Stimulated activated CD8-positive, alpha-beta memory T cell treated with anti-CD3 and anti-CD28 coated beads, Interleukin-7, amount 100 ng/mL, for 4 hours (primary cell): ENCODE results near the gene CTNNB1.

ENCODE experiments used
- DNase-seq, 2 donors: peaks; one replicate each; pipeline ENCODE4 v3.0.0-alpha.2; 2020; ENCODE audit warnings: low read depth in 2 of 2

Gene CTNNB1

GRCh38 chr3:41219424-41219823, 20.1 kb downstream of the CTNNB1 start:
- DNase-seq, result no peak

- no peak for DNase-seq
These were observed 21.8 kb downstream of the CTNNB1 start for GRCh38 chr3:41220906-41221677.

- no peak for DNase-seq
These were observed 22.7 kb downstream of the CTNNB1 start for GRCh38 chr3:41222012-41222411.

GRCh38 chr3:41222501-41222900, 23.2 kb downstream of the CTNNB1 start:
- no peak for DNase-seq

DNA sequence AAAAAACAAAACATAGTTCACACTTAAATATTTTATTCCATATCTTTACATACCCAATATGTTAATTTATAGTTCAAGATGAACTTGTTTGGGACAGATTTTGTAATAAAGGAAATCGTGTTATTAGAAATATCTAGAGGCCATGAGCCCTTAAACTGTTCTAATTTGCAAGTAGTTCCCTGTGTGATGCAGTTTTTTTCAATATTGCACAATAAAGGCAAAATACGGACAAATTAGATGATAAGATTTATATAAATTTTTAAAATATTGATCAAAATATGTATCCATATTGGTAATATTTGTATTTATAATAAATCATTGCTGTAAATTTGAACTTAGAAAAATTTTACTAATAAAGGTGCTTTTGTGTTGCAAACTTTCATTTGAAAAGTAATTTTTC, 23.8 kb downstream of the CTNNB1 start:
- no peak for DNase-seq

GRCh38 chr3:41223691-41224090, 24.4 kb downstream of the CTNNB1 start:
- DNase-seq, result no peak

GRCh38 chr3:41224120-41224806, 25.0 kb downstream of the CTNNB1 start:
- DNase-seq, result no peak

DNA sequence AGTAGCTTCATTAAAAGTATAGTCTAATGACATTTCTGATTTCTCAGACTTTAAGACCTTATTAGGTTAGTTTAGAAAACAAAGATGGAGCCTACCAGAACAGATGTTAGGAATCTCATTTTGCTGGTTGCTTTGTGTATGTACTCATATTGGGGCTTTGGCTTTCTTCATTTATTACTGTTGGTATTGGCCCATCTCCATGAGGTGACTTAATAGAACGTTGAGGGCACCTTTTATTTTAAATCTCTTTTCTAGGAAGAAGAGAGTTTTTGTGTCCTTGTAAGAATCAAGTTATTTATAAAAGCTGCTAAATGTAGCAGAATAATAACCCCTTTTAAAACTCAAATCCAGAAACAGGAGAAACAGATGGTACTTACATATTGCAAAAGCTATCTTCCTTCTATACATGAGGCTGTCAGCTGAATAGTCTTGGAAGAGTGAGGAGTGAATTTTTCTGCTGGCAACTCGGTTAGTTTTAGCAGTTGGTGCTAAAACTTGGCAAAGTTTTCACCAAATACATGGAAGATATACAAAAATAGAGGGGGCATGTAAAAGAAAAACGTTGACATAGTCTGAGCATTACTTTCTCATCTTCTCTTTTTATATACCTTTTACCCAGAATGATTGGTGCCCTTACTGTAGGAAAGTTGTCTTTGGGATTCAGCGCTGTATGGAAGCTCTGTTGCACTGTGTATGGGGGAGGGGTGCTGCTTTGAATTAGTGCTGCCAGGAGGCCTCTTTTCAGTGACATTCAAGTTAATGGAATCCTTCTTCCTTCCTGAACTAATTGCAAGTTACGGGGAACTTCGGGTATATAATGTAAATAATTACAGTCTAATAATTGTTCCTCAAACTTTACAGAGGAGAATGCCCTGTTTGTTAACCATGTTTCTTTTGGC, 35.8 kb downstream of the CTNNB1 start:
- no peak for DNase-seq

DNA sequence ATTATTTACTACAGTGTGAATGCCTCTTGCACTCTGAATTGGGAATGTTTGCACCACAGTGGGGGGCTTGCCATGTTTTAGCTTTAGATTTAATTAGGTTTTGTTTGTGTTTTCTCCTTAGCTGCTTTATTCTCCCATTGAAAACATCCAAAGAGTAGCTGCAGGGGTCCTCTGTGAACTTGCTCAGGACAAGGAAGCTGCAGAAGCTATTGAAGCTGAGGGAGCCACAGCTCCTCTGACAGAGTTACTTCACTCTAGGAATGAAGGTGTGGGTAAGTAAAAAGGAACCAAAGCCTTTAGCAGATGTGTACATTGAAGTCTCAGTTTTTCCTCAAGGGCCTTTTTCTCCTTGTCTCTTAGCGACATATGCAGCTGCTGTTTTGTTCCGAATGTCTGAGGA, 36.9 kb downstream of the CTNNB1 start:
- no peak for DNase-seq

- DNase-seq, result no peak
These were observed 38.6 kb downstream of the CTNNB1 start for GRCh38 chr3:41237907-41238306.

DNA sequence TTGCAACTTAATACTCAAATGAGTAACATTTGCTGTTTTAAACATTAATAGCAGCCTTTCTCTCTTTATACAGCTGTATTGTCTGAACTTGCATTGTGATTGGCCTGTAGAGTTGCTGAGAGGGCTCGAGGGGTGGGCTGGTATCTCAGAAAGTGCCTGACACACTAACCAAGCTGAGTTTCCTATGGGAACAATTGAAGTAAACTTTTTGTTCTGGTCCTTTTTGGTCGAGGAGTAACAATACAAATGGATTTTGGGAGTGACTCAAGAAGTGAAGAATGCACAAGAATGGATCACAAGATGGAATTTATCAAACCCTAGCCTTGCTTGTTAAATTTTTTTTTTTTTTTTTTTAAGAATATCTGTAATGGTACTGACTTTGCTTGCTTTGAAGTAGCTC, 40.3 kb downstream of the CTNNB1 start:
- DNase-seq, result no peak

DNA sequence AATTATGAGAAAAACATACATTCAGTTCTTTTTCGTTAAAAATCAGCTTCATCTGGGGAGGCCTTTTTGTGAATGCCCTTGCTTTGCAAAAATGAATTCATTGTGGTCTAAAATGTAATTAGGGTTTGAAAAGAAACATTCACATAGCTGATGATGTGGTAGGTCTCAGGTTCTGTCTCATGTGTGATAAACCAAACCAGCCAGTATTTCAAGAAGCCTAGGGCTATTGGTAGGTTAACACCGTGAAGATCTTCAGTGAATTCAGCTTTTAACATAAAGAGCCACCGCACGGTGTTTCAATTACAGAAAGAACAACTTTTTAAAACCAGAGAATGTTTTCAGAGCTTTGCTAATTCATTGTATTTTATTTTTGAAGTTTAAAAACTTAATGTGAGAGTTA, 41.9 kb downstream of the CTNNB1 start:
- no peak for DNase-seq

DNA sequence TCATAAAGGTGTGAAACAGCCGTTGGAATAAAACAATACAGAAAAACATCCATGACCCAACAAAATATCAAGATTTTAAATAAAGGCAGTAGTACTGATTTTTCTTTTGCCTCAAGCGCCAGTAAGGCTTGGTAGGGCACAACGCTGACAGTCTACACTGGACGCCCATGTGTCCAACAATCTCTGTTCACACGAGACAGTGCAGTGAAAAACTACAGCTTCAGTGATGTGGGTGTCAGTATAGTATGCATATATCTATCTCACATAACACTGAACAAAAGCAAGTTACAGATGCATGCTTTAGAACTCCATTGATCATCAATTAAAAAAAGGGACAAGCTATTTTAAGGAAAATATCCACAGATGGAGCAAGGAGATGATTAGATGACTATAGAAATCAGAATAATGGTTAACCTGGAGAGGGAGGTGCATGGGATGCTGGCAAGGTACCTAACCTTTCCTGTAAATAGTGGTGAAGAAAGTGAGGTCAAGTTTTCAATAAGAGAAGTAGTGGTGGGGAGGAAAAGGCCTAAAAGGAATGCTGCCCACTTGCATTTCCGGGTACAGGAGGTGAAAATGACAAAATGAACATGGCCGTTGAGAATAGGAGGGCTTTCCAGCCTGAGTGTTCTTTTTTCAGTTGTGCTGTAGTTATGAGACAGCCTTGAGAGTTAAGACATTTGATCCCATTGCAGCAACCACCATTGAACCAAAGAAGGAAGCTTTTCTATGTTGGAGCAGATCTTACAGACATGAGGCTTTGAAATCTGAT, 42.7 kb downstream of the CTNNB1 start:
- no peak for DNase-seq

- no peak for DNase-seq
These were observed 43.9 kb downstream of the CTNNB1 start for GRCh38 chr3:41243183-41243582.

DNA sequence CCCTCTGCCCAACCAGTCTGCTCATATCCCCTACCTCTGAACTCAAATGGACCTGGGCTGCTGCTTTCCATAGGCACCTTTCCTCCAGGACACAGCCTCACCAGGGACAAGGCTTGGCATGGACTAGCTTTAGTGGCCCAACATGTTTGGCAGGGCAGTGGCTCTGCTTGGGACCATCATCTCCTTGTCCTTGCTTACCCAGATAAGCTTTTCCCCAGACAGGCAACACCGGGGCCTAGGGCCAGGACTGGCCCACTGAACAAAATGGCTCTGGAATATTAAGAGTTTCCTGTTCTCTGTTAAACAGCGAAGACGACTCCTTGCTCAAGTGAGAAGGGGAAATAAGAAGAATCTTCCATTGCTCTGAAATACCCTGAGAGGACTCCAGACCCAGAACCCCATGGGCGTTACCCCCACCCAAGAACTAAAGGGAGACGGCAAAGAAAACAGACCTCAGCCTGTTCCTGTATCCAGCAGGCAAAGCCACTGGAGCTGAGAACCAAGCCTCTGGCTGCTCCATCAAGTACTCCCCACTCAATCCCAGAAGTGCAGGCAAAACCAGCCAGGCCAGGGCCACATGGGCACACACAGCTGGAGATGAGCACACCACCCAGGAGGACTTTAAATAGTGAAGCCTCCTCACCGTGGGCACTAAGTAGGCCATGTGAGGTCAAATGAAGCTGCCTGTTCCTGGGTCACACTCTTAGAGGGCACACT, 45.5 kb downstream of the CTNNB1 start:
- no peak for DNase-seq

GRCh38 chr3:41247055-41248004, 48.0 kb downstream of the CTNNB1 start:
- no peak for DNase-seq

GRCh38 chr3:41248525-41248924, 49.2 kb downstream of the CTNNB1 start:
- no peak for DNase-seq

DNA sequence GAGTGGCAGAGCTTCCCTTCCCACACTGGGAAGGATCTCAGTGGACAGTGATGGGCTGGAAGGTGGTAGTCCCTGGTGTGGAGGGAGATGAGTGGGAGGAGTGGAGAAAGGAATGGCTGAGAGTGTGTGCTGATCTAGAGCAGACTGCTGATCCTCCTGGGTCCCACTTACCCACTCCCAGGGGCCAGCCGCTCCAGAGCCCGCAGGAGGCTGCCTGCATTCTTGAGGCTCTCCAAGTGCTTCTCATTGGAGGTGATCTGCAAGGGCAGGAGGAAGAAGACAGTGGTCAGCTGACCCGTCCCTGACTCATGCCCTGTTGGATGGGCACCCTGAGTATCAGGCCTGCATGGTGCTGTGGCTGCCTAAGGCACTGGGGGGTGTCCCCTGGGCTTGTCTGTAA, 50.0 kb downstream of the CTNNB1 start:
- no peak for DNase-seq

GRCh38 chr3:41250825-41251224, 51.5 kb downstream of the CTNNB1 start:
- DNase-seq, result no peak

GRCh38 chr3:41251593-41251992, 52.3 kb downstream of the CTNNB1 start:
- DNase-seq, result no peak
